Skeletal muscle satellite cell (primary cell): Measurements from ENCODE around the gene TRIP10.
A peak's percentile ranks its signal among the peaks of the same experiment; 100 is the strongest.
"Not testable (repeated sequence)": the region's sequence is repeated elsewhere in the genome, so short reads cannot be mapped to it uniquely, and the experiment has no call there.

Experiments used
- H3K27me3 ChIP-seq: 2 replicates; pipeline ENCODE4 v1.7.0; 2013; ENCODE audit warnings: low read length; ENCODE audit not compliant: control insufficient read depth, insufficient read depth
- H3K36me3 ChIP-seq: 2 replicates; pipeline ENCODE4 v1.7.0; 2013; ENCODE audit warnings: mild to moderate bottlenecking, control low read depth, low read length; ENCODE audit not compliant: insufficient read depth
- H3K4me1 ChIP-seq: 2 replicates; pipeline ENCODE4 v1.7.0; 2013; ENCODE audit warnings: low read length; ENCODE audit not compliant: control insufficient read depth, insufficient read depth
- H3K4me2 ChIP-seq: 2 replicates; pipeline ENCODE4 v1.7.0; 2013; ENCODE audit warnings: mild to moderate bottlenecking, low read length
- H3K4me3 ChIP-seq: 2 replicates; pipeline ENCODE4 v1.7.0; 2013; ENCODE audit warnings: low read length
- H3K9ac ChIP-seq: 2 replicates; pipeline ENCODE4 v1.7.0; 2013; ENCODE audit warnings: mild to moderate bottlenecking, low read depth, low read length, moderate library complexity
- H3K9me3 ChIP-seq: replicated peaks from 2 replicates; pipeline ENCODE4 v1.7.0; 2013; ENCODE audit warnings: mild to moderate bottlenecking, control low read depth, low read length

Gene TRIP10

DNA sequence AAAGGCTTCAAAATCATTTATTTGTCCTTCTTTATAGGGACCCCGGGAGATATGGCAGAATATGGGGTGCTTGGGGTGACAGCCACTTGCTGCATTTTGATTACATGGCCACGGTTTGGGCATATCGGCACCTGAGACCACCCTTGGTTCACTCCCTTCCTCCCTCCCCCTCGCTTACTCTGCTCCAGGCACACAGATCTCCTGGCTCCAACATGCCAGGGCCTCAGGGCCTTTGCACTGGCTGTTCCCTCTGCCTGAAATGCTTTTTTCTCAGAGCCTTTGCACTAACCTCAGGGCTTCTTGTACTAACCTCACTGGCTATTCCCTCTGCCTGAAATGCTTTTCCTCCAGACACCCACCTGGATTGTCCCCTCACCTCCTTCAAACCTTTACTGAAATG, 56.8 kb downstream of the TRIP10 start:
- Histone ChIP-seq H3K9me3 (peaks cover 4% of the 10 kb centered on the region), H3K9ac (no peak overlapping the region), H3K4me2 (no peak overlapping the region), H3K36me3 (no peaks in the 10 kb centered on the region), H3K27me3 (no peaks in the 10 kb centered on the region), H3K4me3 (no peak overlapping the region), H3K4me1 (peaks cover 1% of the 10 kb centered on the region)

DNA sequence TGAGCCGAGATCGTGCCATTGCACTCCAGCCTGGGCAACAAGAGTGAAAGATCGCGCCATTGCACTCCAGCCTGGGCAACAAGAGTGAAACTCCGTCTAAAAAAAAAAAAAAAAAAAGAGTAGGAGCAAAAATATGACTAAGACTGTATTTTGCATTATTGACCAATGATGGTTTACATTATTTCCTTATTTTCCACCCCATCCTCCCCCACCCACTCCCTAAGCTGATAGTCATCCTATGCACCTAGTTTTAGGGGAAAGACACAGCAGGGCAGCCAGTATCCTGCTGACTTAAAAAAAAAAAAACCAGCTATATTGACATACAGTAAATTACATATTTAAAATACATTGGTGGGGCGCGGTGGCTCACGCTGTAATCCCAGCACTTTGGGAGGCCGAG, 58.2 kb downstream of the TRIP10 start:
- Histone ChIP-seq H3K4me3 (no peak overlapping the region), H3K4me2 (no peak overlapping the region), H3K4me1 (peaks cover 3% of the 10 kb centered on the region), H3K36me3 (no peaks in the 10 kb centered on the region), H3K27me3 (no peaks in the 10 kb centered on the region), H3K9ac (no peak overlapping the region), H3K9me3 (peaks cover 4% of the 10 kb centered on the region)

DNA sequence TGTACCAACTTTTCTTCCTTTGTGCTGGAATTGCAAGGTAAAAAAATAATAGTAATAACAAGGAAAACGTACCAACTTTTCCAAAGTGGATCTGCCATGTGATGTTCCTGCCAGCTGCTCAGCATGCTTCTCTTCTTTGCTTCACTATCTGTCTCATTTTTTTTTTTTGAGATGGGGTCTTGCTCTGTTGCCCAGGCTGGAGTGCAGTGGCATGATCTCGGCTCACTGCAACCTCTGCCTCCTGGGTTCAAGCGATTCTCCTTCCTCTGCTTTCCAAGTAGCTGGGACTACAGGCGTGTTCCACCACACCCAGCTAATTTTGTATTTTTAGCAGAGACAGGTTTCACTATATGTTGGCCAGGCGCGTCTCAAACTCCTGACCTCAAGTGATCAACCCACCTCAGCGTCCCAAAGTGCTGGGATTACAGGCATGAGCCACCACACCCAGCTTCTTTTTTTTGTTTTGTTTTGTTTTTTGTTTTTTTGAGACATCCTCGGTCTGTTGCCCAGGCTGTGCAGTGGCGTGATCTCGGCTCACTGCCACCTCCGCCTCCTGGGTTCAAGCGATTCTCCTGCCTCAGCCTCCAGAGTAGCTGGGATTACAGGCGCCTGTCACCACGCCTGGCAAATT, 60.8 kb downstream of the TRIP10 start:
- not testable (repeated sequence) for H3K9ac ChIP-seq, H3K36me3 ChIP-seq, H3K27me3 ChIP-seq, H3K4me1 ChIP-seq, H3K9me3 ChIP-seq, H3K4me2 ChIP-seq, H3K4me3 ChIP-seq

DNA sequence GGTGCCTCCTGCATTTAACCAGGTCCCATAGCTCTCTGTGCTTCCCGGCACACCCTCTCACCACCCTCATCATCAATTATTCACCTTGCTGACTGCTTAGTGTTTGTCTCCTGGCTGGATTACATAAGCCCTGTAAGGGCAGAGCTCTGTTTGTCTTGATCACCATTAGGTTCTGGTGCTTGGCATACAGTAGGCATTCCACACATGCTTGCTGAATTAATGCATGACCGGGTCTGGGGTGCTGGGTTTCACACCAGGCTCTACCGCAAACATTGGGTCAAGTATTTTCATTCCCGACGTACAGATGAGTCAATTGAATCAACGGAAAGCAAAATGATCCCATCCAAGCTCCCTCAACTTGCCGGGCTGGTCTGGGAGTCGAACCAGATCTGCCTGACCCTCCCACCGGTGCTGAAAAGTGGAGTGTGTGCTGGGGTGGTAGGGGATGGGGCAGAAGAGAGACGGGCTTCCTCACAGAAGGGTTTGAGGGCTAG, 61.6 kb downstream of the TRIP10 start:
- Histone ChIP-seq H3K4me1 (peaks cover 3% of the 10 kb centered on the region), H3K36me3 (no peaks in the 10 kb centered on the region), H3K4me3 (peak overlapping the region; percentile 41), H3K27me3 (no peaks in the 10 kb centered on the region), H3K9me3 (no peaks in the 10 kb centered on the region), H3K9ac (no peak overlapping the region), H3K4me2 (peak overlapping the region; percentile 68)
